ENCODE results near the gene TNIK. TPM values are rescaled to one million over a fixed set of nuclear protein-coding genes. Genes with fewer than 3 reads are reported as not detected.

TNIK gene
- total and polyA plus RNA-seq, 10 donors = 0.85 to 34.5 (median 14.1) TPM

DNA sequence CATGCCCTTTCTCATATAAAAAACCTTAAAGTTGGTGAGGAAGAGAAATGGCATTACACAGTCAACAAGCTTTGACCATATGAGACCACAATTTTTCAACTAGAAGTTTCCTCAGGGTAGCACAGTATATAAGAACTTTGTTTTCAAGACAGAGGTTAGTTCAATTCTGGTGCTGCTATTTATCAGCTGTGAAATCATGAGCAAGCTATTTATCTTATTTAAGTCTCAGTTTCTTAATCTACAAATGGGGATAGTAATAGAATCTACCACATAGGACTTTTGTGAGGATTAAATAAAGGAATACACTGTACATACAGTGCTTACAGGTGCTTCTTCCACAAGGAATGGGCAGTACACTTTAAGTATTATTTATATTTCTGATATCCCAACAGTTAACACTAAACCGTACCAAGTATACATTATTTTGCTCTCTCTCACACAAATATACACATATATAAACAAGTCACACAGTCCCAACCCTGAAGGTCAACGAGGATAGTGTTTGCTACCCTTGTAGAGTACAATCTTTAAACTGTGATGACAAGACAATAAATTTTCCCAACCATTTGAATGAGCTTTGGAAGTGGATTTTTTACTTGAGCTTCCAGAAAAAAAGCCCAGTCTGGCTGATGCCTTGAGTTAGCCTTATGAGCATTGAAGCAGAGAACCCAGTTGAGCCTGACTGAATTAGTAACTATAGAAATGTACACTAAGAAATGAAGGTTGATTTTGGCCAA is 178.8 kb downstream of the TNIK start:
- no peaks in the 10 kb centered on the region for H3K9me3 ChIP-seq
- TF ChIP-seq, protein P1, sequence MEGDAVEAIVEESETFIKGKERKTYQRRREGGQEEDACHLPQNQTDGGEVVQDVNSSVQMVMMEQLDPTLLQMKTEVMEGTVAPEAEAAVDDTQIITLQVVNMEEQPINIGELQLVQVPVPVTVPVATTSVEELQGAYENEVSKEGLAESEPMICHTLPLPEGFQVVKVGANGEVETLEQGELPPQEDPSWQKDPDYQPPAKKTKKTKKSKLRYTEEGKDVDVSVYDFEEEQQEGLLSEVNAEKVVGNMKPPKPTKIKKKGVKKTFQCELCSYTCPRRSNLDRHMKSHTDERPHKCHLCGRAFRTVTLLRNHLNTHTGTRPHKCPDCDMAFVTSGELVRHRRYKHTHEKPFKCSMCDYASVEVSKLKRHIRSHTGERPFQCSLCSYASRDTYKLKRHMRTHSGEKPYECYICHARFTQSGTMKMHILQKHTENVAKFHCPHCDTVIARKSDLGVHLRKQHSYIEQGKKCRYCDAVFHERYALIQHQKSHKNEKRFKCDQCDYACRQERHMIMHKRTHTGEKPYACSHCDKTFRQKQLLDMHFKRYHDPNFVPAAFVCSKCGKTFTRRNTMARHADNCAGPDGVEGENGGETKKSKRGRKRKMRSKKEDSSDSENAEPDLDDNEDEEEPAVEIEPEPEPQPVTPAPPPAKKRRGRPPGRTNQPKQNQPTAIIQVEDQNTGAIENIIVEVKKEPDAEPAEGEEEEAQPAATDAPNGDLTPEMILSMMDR (IDR thresholded peaks at IDR 0.05 in 8 of 11, conservative IDR thresholded peaks at IDR 0.05 in 3 of 11) = no peak
- TF ChIP-seq POLR2A (IDR thresholded peaks at IDR 0.05) (no peak), POLR2AphosphoS5 (IDR thresholded peaks at IDR 0.05) (no peak)
- 83 to 94% (median 91%) methylated on average over 2 of the region's 2 CpGs for WGBS, 5 donors
- H3K4me3 ChIP-seq = no peak overlapping the region
- intact Hi-C loops (cut with DNase I; ENCODE audit: low total_unique reads) = no loop called here
- H3K36me3 ChIP-seq = no peaks in the 10 kb centered on the region
- H3K4me1 ChIP-seq = peaks cover 0 to 10% (median 6%) of the 10 kb centered on the region in 6 donors
- H3K27me3 ChIP-seq (replicated peaks in 1 of 7) = no peaks in the 10 kb centered on the region
- H3K27ac ChIP-seq = no peak overlapping the region
- DNase-seq = no peak

DNA sequence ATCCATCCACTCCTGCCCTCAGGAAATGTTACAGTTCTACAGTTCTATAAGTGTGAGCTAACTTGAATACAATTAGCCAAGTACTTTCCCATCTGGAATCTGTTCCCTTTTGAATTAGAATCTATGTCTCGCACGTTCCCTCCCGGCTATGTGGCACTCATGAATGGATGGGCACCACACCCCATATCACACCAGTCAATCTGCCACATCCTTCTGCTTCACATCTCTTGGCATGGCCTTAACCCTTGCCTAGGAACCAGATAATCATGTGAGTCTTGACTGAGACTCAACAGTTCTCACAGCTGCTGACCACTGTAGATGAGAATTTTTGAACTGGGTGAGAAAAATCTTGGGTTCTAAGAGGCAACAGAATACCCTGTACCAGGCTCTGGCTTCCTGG is 180.2 kb downstream of the TNIK start:
- H3K9me3 ChIP-seq = no peaks in the 10 kb centered on the region
- H3K36me3 ChIP-seq = no peaks in the 10 kb centered on the region
- no peak overlapping the region for H3K4me3 ChIP-seq
- 87 to 99% (median 90%) methylated on average over 3 of the region's 3 CpGs for WGBS, 5 donors
- DNase-seq = no peak
- intact Hi-C loops (cut with DNase I; ENCODE audit: low total_unique reads) = no loop called here
- no peaks in the 10 kb centered on the region for H3K27me3 ChIP-seq (replicated peaks in 1 of 7)
- peaks cover 0 to 9% (median 4%) of the 10 kb centered on the region in 6 donors for H3K4me1 ChIP-seq
- no peak overlapping the region for H3K27ac ChIP-seq
- TF ChIP-seq, protein P1 (IDR thresholded peaks at IDR 0.05 in 8 of 11, conservative IDR thresholded peaks at IDR 0.05 in 3 of 11) = no peak
- no peak for TF ChIP-seq POLR2AphosphoS5 (IDR thresholded peaks at IDR 0.05)
- TF ChIP-seq POLR2A (IDR thresholded peaks at IDR 0.05) = no peak

DNA sequence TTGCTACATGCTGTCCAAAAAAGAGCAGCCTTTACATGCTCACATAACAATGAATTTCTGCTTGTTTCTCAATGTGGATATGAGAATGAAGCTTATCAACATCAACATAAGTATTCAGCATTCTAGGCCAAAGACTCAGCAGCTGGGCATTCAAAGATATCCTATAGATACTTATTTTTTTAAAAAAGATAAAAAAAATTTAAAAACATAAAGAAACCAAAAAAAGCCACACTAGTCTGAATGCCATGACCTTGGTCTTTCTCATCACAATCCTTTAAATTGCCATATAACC is 182.0 kb downstream of the TNIK start:
- no peak overlapping the region for H3K27ac ChIP-seq
- DNase-seq = no peak
- no peaks in the 10 kb centered on the region for H3K4me1 ChIP-seq
- TF ChIP-seq, protein P1 (IDR thresholded peaks at IDR 0.05 in 8 of 11, conservative IDR thresholded peaks at IDR 0.05 in 3 of 11) = no peak
- TF ChIP-seq POLR2AphosphoS5 (IDR thresholded peaks at IDR 0.05) = no peak
- no peak for TF ChIP-seq POLR2A (IDR thresholded peaks at IDR 0.05)
- H3K36me3 ChIP-seq = no peaks in the 10 kb centered on the region
- H3K4me3 ChIP-seq = no peak overlapping the region
- no peaks in the 10 kb centered on the region for H3K27me3 ChIP-seq (replicated peaks in 1 of 7)
- intact Hi-C loops (cut with DNase I; ENCODE audit: low total_unique reads) = no loop called here
- H3K9me3 ChIP-seq = no peaks in the 10 kb centered on the region

DNA sequence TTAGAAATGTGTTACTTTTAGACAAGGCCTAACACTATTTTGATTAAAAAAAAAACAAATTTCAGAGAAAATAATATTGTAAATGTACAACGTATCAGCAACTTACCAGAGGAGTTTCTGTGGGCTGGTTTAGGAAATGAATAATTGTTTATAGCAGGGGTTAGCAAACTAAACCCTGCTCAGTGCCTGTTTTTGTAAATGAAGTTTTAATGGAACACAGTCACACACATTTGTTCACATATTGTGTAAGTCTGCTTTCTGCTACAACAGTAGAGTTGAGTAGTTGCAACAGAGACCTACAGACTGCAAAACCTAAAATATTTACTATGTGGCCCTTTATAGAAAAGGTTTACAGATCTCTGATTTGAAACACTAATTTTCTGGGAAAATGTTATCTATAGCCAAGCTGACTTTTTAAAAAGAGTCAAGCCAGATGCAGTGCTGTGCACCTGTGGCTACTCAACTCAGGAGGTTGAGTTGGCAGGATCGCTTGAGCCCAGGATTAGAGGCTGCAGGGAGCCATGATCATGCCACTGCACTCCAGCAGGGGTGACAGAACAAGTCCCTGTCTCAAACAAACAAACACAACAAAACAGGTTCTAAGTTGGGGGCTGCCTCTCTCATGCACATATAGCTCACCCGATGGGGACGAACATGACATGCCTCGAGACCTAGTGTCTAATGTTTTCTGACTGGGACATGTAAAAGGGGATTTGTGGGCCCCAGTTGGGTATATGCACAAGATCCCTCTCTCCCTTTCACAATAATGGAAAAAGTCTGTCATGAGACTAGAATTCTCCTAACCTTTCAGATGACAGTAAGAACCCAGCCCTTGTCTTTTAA is 182.5 kb downstream of the TNIK start:
- Histone ChIP-seq H3K36me3 (no peaks in the 10 kb centered on the region), H3K9me3 (no peaks in the 10 kb centered on the region), H3K27me3 (replicated peaks in 1 of 7) (no peaks in the 10 kb centered on the region), H3K4me1 (no peaks in the 10 kb centered on the region), H3K4me3 (no peak overlapping the region), H3K27ac (no peak overlapping the region)
- DNase-seq = no peak
- TF ChIP-seq POLR2A (IDR thresholded peaks at IDR 0.05) = no peak
- TF ChIP-seq, protein P1 (IDR thresholded peaks at IDR 0.05 in 8 of 11, conservative IDR thresholded peaks at IDR 0.05 in 3 of 11) = no peak
- TF ChIP-seq POLR2AphosphoS5 (IDR thresholded peaks at IDR 0.05) = no peak
- intact Hi-C loops (cut with DNase I; ENCODE audit: low total_unique reads) = no loop called here
- 80 to 96% (median 90%) methylated on average over 5 of the region's 5 CpGs for WGBS, 5 donors
